ENCODE results near the gene HOMER2.

DNA sequence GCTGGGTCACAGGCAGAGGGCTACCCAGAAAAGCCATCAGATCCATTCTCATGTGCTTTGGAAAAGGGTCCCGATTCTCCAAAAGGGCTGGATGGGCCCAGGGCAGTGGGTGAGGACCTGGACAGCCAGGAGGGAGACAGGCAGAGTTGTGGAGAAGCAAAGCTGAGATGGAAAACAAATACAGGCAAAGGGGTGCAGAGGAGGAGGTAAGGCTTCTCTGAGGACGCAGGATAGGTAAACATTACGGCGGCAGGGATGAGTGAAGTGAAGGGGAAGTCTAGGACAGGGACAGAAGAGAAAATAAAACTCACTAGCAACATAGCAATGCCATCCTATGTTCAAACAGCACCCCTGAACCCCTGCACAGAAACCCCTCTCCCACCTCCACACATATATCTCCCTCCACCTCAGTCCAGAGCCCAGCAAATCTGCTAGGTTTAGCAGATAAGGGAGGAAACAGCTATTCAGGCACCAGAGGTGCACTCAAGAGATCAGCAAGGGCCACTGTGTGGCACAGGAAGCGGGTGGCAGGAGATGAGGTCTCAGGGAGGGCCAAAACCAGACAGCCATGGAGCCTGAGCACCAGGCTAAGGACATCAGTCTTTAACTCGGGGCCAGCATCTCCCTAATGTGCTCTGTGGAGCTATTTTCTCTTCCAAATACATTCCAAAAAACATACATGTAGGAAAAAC lies 51.3 kb downstream of the HOMER2 start:
- TF ChIP-seq, protein P1, sequence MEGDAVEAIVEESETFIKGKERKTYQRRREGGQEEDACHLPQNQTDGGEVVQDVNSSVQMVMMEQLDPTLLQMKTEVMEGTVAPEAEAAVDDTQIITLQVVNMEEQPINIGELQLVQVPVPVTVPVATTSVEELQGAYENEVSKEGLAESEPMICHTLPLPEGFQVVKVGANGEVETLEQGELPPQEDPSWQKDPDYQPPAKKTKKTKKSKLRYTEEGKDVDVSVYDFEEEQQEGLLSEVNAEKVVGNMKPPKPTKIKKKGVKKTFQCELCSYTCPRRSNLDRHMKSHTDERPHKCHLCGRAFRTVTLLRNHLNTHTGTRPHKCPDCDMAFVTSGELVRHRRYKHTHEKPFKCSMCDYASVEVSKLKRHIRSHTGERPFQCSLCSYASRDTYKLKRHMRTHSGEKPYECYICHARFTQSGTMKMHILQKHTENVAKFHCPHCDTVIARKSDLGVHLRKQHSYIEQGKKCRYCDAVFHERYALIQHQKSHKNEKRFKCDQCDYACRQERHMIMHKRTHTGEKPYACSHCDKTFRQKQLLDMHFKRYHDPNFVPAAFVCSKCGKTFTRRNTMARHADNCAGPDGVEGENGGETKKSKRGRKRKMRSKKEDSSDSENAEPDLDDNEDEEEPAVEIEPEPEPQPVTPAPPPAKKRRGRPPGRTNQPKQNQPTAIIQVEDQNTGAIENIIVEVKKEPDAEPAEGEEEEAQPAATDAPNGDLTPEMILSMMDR (IDR thresholded peaks at IDR 0.05; ENCODE audit: insufficient read depth, low read depth, low read length) = no peak
- TF ChIP-seq EZH2 (IDR thresholded peaks at IDR 0.05; ENCODE audit: insufficient read depth, low read length) = no peak
